Umbilical cord (tissue), 2 donors: ENCODE measurements around the gene WDCP. TPM values are rescaled to one million over a fixed set of nuclear protein-coding genes. Genes with fewer than 3 reads are reported as not detected.

Experiments used
- DNase-seq: peaks from one replicate; pipeline ENCODE4 v3.0.0-alpha.2; 2015; ENCODE audit warnings: low spot score
- total RNA-seq: library from RNA; depleted of rRNA; stranded (reverse); fragments of >200 nt; gene quantifications from one replicate; pipeline ENCODE4 v1.2.3, GENCODE V29; 2014; ENCODE audit warnings: low replicate concordance; ENCODE audit not compliant: insufficient read depth

The WDCP gene
- total RNA-seq, 1 donor from 2014 or later: 12.5 TPM

GRCh38 chr2:24007693-24008092 is 39.5 kb downstream of the WDCP start:
- no peak for DNase-seq

- DNase-seq: no peak
These were observed 52.6 kb downstream of the WDCP start for GRCh38 chr2:23994567-23994966.

DNA sequence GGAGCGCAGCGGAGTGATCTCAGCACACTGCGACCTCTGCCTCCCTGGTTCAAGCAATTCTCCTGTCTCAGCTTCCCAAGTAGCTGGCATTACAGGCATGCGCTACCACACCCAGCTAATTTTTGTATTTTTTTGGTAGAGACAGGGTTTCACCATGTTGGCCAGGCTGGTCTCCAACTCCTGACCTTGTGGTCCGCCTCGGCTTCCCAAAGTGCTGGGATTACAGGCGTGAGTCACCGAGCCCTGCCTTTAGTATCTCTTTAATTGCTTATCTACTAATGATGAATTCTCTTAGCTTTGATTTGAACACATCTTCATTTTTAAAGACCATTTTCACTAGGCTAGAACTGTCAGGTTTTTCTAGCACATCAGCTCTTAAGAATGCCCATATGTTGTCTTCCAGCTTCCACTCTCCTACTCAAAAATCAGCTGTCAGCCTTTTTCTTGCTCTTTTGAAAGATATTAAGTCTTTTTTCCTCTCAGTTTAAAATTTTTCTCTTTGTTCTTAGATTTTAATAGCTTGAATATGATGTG is 53.4 kb downstream of the WDCP start:
- DNase-seq: no peak

- no peak for DNase-seq
These were observed 54.3 kb downstream of the WDCP start for GRCh38 chr2:23992931-23993330.

DNA sequence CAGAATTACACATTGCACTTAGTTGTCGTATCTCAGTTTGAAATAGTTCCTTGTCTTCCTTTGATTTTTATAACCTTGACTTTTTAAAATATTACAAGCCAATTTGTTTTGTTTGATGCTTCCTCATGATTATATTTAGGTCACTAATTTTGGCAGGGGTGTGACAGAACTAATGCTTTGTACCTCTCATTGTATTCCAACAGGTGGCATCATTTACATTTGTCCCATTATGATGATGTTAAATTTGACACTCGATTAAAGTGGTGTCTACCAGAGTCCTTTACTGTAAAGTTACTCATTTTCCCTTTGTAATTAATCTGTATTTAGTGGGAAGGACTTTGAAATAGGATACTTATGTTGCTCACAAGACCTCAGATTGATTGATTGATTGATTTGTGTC is 58.8 kb downstream of the WDCP start:
- no peak for DNase-seq

Other genes with a start within 250 kb of the WDCP start
- gene ATAD2B, start 120.3 kb downstream of the WDCP start, total RNA-seq: 21.4 TPM
- 15.4 TPM for gene UBXN2A, start 106.9 kb downstream of the WDCP start, total RNA-seq
- gene MFSD2B, start 37.3 kb downstream of the WDCP start, total RNA-seq: 0.48 TPM
- not detected for gene FKBP1B, start 2.4 kb upstream of the WDCP start, total RNA-seq
- 127 TPM for gene SF3B6, start 28.9 kb upstream of the WDCP start, total RNA-seq
- 12.3 TPM for gene TP53I3, start 37.4 kb upstream of the WDCP start, total RNA-seq
- gene PFN4, start 75.9 kb upstream of the WDCP start, total RNA-seq: not detected
- 63.1 TPM for gene FAM228B, start 76.1 kb upstream of the WDCP start, total RNA-seq
- gene FAM228A, start 127.7 kb upstream of the WDCP start, total RNA-seq: not detected